Gastroesophageal sphincter (tissue), 4 donors: Measurements from ENCODE around the gene LRBA. TPM values are rescaled to one million over a fixed set of nuclear protein-coding genes. Genes with fewer than 3 reads are reported as not detected.

Source experiments
- ATAC-seq: fragments of 150-250 bp; one replicate; pipeline ENCODE4 v1.9.1; 2016; ENCODE audit warnings: mild to moderate bottlenecking, moderate library complexity
- H3K27ac ChIP-seq, 4 donors: fragments of 200-600 bp; sonication (generic) in 3 of 4; 1 replicate in 3 of 4; 2 replicates in 1 of 4; pipeline ENCODE4 v1.5.1; 2016 to 2019
- H3K27me3 ChIP-seq: fragments of 200-600 bp; sonication (generic); one replicate; pipeline ENCODE4 v1.5.1; 2019
- H3K36me3 ChIP-seq, 2 donors: fragments of 200-600 bp; sonication (generic); one replicate each; pipeline ENCODE4 v1.5.1; 2019; ENCODE audit warnings: control low read depth in 1 of 2
- H3K4me1 ChIP-seq, 3 donors: fragments of 200-600 bp; sonication (generic); 1 replicate in 2 of 3; 2 replicates in 1 of 3; pipeline ENCODE4 v1.5.1; 2016 to 2019; ENCODE audit warnings: control low read depth in 2 of 3
- H3K4me3 ChIP-seq, 2 donors: fragments of 200-600 bp; sonication (generic); one replicate each; pipeline ENCODE4 v1.5.1; 2019; ENCODE audit warnings: mild to moderate bottlenecking in 1 of 2, moderate library complexity in 1 of 2
- H3K9me3 ChIP-seq, 3 donors: fragments of 200-600 bp; sonication (generic); one replicate each; pipeline ENCODE4 v1.5.1; 2017 to 2019; ENCODE audit warnings: control low read depth in 2 of 3
- EP300 ChIP-seq: sonication (generic); formaldehyde crosslinking; IDR thresholded peaks from one replicate; pipeline ENCODE4 v1.6.1; 2017; ENCODE audit warnings: antibody characterized with exemption, mild to moderate bottlenecking
- POLR2A ChIP-seq, 2 donors: fragments of 450-650 bp; IDR thresholded peaks; one replicate each; pipeline ENCODE4 v1.6.1; 2017; ENCODE audit warnings: antibody characterized with exemption in 2 of 2, mild to moderate bottlenecking in 2 of 2, moderate library complexity in 1 of 2
- POLR2AphosphoS5 ChIP-seq: sonication (generic); formaldehyde crosslinking; IDR thresholded peaks from one replicate; pipeline ENCODE4 v1.6.1; 2017; ENCODE audit warnings: antibody characterized with exemption
- WGBS, 2 donors: methylation state at CpG; one replicate each; pipeline ENCODE4 v1.1.5; 2018; ENCODE audit warnings: low coverage in 1 of 2; 5-methylcytosine and 5-hydroxymethylcytosine counted together
- total RNA-seq, 4 donors: library from RNA; depleted of rRNA; stranded (reverse); fragments of >200 nt; gene quantifications; one replicate each; pipeline ENCODE4 v1.1.0, GENCODE V29; 2016
- TF ChIP-seq, protein P1 (sequence below), 4 experiments: fragments of 200-600 bp in 2 of 4; fragments of 450-650 bp in 2 of 4; sonication (generic) in 1 of 4; IDR thresholded peaks; one replicate each; pipeline ENCODE4 v1.5.1; 2017 to 2019; ENCODE audit warnings: antibody characterized with exemption in 4 of 4, mild to moderate bottlenecking in 2 of 4, moderate library complexity in 2 of 4

LRBA gene
- total RNA-seq, 4 donors from 2014 or later = 18.4 to 35.0 (median 23.2) TPM

DNA sequence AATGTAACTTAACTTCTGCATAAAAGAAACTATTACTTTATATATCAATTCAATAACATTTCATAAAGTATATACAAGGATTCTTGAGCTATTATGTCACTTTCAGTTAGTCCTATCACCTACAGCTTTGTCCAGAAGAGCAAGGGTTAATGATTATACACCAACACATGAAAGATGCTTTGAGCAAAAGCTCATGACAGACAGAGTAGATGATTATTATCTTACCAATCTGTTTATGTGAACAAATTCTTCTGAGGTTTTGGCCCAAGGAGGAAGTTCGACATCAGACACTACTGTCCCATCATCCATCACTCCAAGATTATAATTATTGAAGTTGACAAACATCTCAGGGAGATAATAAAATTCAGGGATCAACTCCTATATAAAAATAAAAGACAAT is 599.9 kb downstream of the LRBA start:
- H3K4me3 ChIP-seq = no peak overlapping the region
- ATAC-seq = no peak
- H3K36me3 ChIP-seq = no peaks in the 10 kb centered on the region
- no peak overlapping the region for H3K27ac ChIP-seq
- no peaks in the 10 kb centered on the region for H3K9me3 ChIP-seq
- TF ChIP-seq, protein P1, sequence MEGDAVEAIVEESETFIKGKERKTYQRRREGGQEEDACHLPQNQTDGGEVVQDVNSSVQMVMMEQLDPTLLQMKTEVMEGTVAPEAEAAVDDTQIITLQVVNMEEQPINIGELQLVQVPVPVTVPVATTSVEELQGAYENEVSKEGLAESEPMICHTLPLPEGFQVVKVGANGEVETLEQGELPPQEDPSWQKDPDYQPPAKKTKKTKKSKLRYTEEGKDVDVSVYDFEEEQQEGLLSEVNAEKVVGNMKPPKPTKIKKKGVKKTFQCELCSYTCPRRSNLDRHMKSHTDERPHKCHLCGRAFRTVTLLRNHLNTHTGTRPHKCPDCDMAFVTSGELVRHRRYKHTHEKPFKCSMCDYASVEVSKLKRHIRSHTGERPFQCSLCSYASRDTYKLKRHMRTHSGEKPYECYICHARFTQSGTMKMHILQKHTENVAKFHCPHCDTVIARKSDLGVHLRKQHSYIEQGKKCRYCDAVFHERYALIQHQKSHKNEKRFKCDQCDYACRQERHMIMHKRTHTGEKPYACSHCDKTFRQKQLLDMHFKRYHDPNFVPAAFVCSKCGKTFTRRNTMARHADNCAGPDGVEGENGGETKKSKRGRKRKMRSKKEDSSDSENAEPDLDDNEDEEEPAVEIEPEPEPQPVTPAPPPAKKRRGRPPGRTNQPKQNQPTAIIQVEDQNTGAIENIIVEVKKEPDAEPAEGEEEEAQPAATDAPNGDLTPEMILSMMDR (IDR thresholded peaks at IDR 0.05) = no peak
- TF ChIP-seq EP300 (no peak), POLR2AphosphoS5 (no peak), POLR2A (IDR thresholded peaks at IDR 0.05) (no peak)
- no peaks in the 10 kb centered on the region for H3K4me1 ChIP-seq
- H3K27me3 ChIP-seq = no peaks in the 10 kb centered on the region
- WGBS, 2 donors = 67 to 85% methylated on average over 1 of the region's 1 CpG

DNA sequence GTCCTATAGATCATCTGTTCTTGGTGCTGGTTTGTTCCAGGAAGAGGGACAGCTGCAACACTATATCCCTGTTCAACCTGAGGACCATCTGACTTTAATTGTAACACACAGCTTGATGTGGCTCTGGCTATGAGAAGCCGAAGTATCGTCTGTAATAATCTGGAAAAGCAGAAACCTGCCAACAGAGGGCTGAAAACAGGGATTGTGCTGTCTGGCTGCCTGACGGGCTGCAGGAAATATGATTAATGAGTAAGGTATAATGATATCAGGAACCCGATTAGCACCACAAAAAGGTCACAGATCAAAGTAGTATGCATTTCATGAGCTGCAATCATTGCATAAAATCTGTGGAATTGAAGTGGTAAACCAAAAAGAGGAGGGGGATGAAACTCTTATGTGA is 603.6 kb downstream of the LRBA start:
- Histone ChIP-seq H3K4me1 (no peaks in the 10 kb centered on the region), H3K36me3 (no peaks in the 10 kb centered on the region), H3K9me3 (no peaks in the 10 kb centered on the region), H3K27me3 (no peaks in the 10 kb centered on the region), H3K4me3 (no peak overlapping the region), H3K27ac (no peak overlapping the region)
- no peak for ATAC-seq
- TF ChIP-seq, protein P1 (IDR thresholded peaks at IDR 0.05) = no peak
- TF ChIP-seq EP300 (no peak), POLR2A (IDR thresholded peaks at IDR 0.05) (no peak), POLR2AphosphoS5 (no peak)
- WGBS, 2 donors = 67 to 85% methylated on average over 4 of the region's 4 CpGs

DNA sequence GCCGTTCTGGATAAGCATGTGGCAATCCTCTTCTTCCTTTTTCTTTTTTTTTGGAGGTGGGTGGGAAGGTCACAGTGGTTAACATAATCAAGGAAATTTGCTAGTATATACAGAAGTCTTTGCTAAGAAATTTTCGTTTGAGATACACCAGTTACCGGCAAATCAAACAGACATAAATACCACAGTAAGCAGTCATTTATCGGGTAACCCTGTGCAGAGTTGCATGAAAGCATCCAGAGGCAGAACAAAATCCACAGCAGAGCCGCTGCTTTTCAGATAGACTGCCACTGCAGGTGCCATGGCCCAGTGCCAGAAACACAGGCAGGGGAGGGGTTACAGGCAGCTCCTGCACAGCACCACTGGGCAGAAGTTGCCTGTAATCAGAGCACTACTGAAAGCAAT is 612.2 kb downstream of the LRBA start:
- Histone ChIP-seq H3K27me3 (no peaks in the 10 kb centered on the region), H3K27ac (no peak overlapping the region), H3K4me3 (no peak overlapping the region), H3K4me1 (no peaks in the 10 kb centered on the region), H3K36me3 (no peaks in the 10 kb centered on the region), H3K9me3 (no peaks in the 10 kb centered on the region)
- WGBS, 2 donors = 27 to 33% methylated on average over 5 of the region's 5 CpGs
- TF ChIP-seq EP300 (no peak), POLR2A (IDR thresholded peaks at IDR 0.05) (no peak), POLR2AphosphoS5 (no peak)
- TF ChIP-seq, protein P1 (IDR thresholded peaks at IDR 0.05) = no peak
- no peak for ATAC-seq

DNA sequence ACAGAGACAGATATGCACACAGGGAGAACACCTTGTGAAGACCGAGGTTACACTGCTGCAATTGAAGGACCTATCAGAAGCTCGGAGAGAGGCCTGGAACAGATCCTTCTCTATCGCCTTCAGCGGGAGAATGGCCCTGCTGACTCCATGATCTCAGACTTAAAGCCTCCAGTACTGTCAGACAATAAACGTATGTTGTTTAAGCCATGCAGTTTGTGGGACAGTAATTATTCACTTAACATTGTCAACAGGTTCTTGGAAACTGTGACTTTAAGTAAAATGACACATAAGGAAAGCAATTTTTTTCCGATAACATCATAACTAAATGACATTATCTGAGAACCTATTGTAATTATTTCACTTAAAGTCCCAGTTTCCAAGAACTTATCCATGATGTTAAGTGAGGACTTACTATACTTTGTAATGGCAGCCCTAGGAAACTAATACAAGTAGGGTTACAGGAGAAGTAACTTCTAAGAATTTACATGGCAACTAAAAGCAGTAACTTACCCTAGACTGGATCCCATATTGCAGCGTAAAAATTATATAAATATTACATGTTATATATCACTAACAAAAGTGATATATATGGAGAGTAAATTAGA is 613.9 kb downstream of the LRBA start:
- Histone ChIP-seq H3K9me3 (no peaks in the 10 kb centered on the region), H3K4me1 (no peaks in the 10 kb centered on the region), H3K27ac (no peak overlapping the region), H3K36me3 (no peaks in the 10 kb centered on the region), H3K27me3 (no peaks in the 10 kb centered on the region), H3K4me3 (no peak overlapping the region)
- TF ChIP-seq POLR2A (IDR thresholded peaks at IDR 0.05) = no peak
- TF ChIP-seq POLR2AphosphoS5 = no peak
- no peak for TF ChIP-seq EP300
- TF ChIP-seq, protein P1 (IDR thresholded peaks at IDR 0.05) = no peak
- WGBS, 2 donors = 93 to 94% methylated on average over 6 to 7 of the region's 7 CpGs
- no peak for ATAC-seq

DNA sequence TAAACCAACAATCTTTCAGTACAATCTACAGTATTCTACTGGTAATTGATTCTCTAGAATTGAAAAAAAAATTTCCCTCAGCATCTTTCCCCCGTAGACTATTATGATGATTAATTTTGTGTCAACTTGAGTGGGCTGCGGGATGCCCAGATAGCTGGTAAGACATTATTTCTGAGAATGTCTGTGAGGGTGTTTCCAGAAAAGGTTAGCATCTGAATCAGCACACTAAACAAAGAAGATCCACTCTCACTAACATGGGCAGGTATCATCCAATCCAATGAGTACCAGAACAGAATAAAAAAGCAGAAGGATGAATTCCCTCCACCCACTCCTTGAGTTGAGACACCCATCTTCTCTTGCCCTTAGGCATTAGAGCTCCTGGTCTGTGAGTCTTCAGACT is 619.2 kb downstream of the LRBA start:
- no peaks in the 10 kb centered on the region for H3K36me3 ChIP-seq
- TF ChIP-seq POLR2A (IDR thresholded peaks at IDR 0.05) (no peak), EP300 (no peak), POLR2AphosphoS5 (no peak)
- TF ChIP-seq, protein P1 (IDR thresholded peaks at IDR 0.05) = no peak
- no peaks in the 10 kb centered on the region for H3K4me1 ChIP-seq
- peaks cover 0 to 11% (median 0%) of the 10 kb centered on the region in 3 donors for H3K9me3 ChIP-seq
- H3K27me3 ChIP-seq = no peaks in the 10 kb centered on the region
- H3K4me3 ChIP-seq = no peak overlapping the region
- ATAC-seq = no peak
- H3K27ac ChIP-seq = no peak overlapping the region
- WGBS, 2 donors = 46 to 50% methylated on average over 2 of the region's 2 CpGs
